Uterus (tissue), 4 donors: ENCODE results near the gene UPF3A. TPM values are rescaled to one million over a fixed set of nuclear protein-coding genes. Genes with fewer than 3 reads are reported as not detected.

Source experiments
- DNase-seq, 2 donors: peaks; one replicate each; pipeline ENCODE4 v3.0.0-alpha.2; 2019 to 2020
- H3K27ac ChIP-seq, 2 donors: fragments of 200-600 bp; sonication (generic); 1 replicate in 1 of 2; 2 replicates in 1 of 2; pipeline ENCODE4 v1.5.1; 2016 to 2018
- H3K27me3 ChIP-seq, 2 donors: fragments of 200-600 bp; sonication (generic); one replicate each; pipeline ENCODE4 v1.5.1; 2018 to 2019; ENCODE audit warnings: control low read depth in 1 of 2
- H3K36me3 ChIP-seq, 2 donors: fragments of 200-600 bp; sonication (generic); one replicate each; pipeline ENCODE4 v1.5.1; 2019; ENCODE audit warnings: control low read depth in 1 of 2
- H3K4me1 ChIP-seq, 2 donors: fragments of 200-600 bp; sonication (generic); one replicate each; pipeline ENCODE4 v1.5.1; 2018 to 2019; ENCODE audit warnings: control low read depth in 1 of 2
- H3K4me3 ChIP-seq, 2 donors: fragments of 200-600 bp; sonication (generic); 1 replicate in 1 of 2; 2 replicates in 1 of 2; pipeline ENCODE4 v1.5.1; 2018 to 2019; ENCODE audit warnings: mild to moderate bottlenecking in 1 of 2
- H3K9me3 ChIP-seq, 2 donors: fragments of 200-600 bp; sonication (generic); one replicate each; pipeline ENCODE4 v1.5.1; 2019; ENCODE audit warnings: control low read depth in 1 of 2
- POLR2A ChIP-seq, 2 donors: fragments of 450-650 bp; IDR thresholded peaks; one replicate each; pipeline ENCODE4 v1.6.1; 2016; ENCODE audit warnings: antibody characterized with exemption in 2 of 2, mild to moderate bottlenecking in 1 of 2, moderate library complexity in 1 of 2
- intact Hi-C: fragments of 100-400 bp; cut with DNase I; formaldehyde crosslinking; loops from one replicate; pipeline ENCODE4 v1.15.1; 2023; ENCODE audit warnings: low total_unique reads
- total RNA-seq, 4 donors: library from RNA; depleted of rRNA in 3 of 4; stranded (reverse); fragments of >200 nt in 3 of 4; gene quantifications; one replicate each; pipeline versions ENCODE4 v1.1.0 to v1.2.4, GENCODE V29; 2014 to 2023
- TF ChIP-seq, protein P1 (sequence below), 4 experiments: fragments of 200-600 bp in 2 of 4; fragments of 450-650 bp in 2 of 4; sonication (generic) in 2 of 4; IDR thresholded peaks; one replicate each; pipeline ENCODE4 v1.5.1; 2016 to 2019; ENCODE audit warnings: antibody characterized with exemption in 4 of 4, mild to moderate bottlenecking in 2 of 4, moderate library complexity in 1 of 4
- donor health status: DM: yes; HTN: yes; CAD: no.

Gene UPF3A
- total RNA-seq, 4 donors from 2014 or later, result 15.0 to 74.1 (median 34.9) TPM

DNA sequence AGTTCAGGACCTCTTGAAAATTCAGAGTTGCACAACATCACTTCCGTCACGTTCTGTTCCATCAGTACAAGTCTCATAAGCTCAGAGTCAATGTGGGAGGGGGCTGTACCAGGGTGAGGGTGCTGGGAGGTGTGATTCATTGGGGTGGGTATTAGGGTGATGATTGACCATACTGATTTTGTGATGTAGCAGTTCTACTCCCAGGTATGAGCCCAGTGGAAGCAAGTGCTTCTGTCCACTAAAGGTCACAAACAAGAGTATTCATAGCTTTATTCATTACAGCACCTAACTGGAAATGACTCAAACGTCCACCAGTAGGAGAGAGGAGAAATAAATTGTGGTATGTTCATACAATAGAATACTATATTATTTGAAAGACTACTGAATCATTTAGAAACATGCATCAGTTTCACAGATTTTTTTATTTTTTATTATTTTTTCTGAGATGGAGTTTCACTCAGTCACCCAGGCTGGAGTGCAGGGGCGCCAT is 12.1 kb upstream of the UPF3A start:
- Histone ChIP-seq H3K27ac (no peak overlapping the region), H3K4me3 (no peak overlapping the region), H3K9me3 (no peaks in the 10 kb centered on the region), H3K36me3 (no peaks in the 10 kb centered on the region), H3K27me3 (no peaks in the 10 kb centered on the region), H3K4me1 (no peaks in the 10 kb centered on the region)
- no peak for TF ChIP-seq POLR2A (IDR thresholded peaks at IDR 0.05)
- TF ChIP-seq, protein P1, sequence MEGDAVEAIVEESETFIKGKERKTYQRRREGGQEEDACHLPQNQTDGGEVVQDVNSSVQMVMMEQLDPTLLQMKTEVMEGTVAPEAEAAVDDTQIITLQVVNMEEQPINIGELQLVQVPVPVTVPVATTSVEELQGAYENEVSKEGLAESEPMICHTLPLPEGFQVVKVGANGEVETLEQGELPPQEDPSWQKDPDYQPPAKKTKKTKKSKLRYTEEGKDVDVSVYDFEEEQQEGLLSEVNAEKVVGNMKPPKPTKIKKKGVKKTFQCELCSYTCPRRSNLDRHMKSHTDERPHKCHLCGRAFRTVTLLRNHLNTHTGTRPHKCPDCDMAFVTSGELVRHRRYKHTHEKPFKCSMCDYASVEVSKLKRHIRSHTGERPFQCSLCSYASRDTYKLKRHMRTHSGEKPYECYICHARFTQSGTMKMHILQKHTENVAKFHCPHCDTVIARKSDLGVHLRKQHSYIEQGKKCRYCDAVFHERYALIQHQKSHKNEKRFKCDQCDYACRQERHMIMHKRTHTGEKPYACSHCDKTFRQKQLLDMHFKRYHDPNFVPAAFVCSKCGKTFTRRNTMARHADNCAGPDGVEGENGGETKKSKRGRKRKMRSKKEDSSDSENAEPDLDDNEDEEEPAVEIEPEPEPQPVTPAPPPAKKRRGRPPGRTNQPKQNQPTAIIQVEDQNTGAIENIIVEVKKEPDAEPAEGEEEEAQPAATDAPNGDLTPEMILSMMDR (IDR thresholded peaks at IDR 0.05), result no peak
- no peak for DNase-seq
- intact Hi-C loops, result no loop called here

DNA sequence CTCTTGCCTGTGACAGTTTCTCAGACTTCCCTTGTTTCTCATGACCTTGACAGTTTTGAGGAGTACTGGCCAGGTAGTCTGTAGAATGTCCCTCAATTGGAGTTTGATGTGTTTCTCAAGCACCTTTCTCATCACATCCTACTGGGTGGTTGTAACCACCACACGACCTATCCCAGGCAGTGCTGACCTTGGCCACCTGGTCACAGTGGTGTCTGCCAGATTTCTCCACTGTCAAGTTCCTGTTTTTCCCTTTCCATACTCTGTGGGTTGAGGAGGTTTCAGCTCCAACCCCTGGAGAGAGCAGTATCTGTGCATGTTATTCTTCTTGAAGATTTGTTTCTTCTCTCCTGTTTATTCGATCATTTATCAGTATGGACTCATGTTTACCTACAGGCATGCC is 8.4 kb upstream of the UPF3A start:
- TF ChIP-seq POLR2A (IDR thresholded peaks at IDR 0.05), result no peak
- TF ChIP-seq, protein P1 (IDR thresholded peaks at IDR 0.05), result no peak
- Histone ChIP-seq H3K9me3 (no peaks in the 10 kb centered on the region), H3K27ac (no peak overlapping the region), H3K27me3 (no peaks in the 10 kb centered on the region), H3K4me1 (no peaks in the 10 kb centered on the region), H3K4me3 (no peak overlapping the region), H3K36me3 (no peaks in the 10 kb centered on the region)
- no peak for DNase-seq
- intact Hi-C loops, result no loop called here

GRCh38 chr13:114275304-114275703 is 6.1 kb upstream of the UPF3A start:
- H3K36me3 ChIP-seq, result no peaks in the 10 kb centered on the region
- no peak for TF ChIP-seq POLR2A (IDR thresholded peaks at IDR 0.05)
- TF ChIP-seq, protein P1 (IDR thresholded peaks at IDR 0.05), result no peak
- H3K27ac ChIP-seq, result no peak overlapping the region
- H3K27me3 ChIP-seq, result no peaks in the 10 kb centered on the region
- intact Hi-C loops, result no loop called here
- H3K9me3 ChIP-seq, result no peaks in the 10 kb centered on the region
- H3K4me1 ChIP-seq, result no peaks in the 10 kb centered on the region
- no peak for DNase-seq
- H3K4me3 ChIP-seq, result no peak overlapping the region

DNA sequence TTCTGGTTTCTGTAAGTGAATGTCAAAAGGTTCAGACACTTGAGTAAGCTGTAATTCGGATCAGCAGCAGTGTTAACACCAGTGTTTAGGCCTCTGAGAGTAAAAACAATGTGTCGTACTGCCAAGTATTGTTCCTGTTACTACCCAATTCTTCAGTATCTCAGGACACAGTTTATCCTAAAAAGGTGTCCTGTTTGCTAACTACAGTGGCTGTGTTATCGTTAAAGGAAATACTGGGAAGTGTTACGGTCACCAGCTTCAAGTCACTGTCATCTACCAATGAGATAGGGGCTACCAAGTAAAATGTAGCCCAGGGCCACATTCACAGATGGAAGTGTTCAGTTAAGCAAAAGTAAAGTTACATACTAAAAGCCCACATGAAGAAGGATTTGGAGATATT is 2.3 kb upstream of the UPF3A start:
- no peaks in the 10 kb centered on the region for H3K36me3 ChIP-seq
- no peaks in the 10 kb centered on the region for H3K27me3 ChIP-seq
- H3K9me3 ChIP-seq, result no peaks in the 10 kb centered on the region
- H3K27ac ChIP-seq, result no peak overlapping the region
- no peak for DNase-seq
- H3K4me3 ChIP-seq, result no peak overlapping the region
- H3K4me1 ChIP-seq, result peaks cover 0 to 7% of the 10 kb centered on the region in 2 donors
- TF ChIP-seq POLR2A (IDR thresholded peaks at IDR 0.05), result no peak
- TF ChIP-seq, protein P1 (IDR thresholded peaks at IDR 0.05), result no peak
- intact Hi-C loops, result no loop called here

- no peaks in the 10 kb centered on the region for H3K9me3 ChIP-seq
- no peaks in the 10 kb centered on the region for H3K27me3 ChIP-seq
- no peak for TF ChIP-seq POLR2A (IDR thresholded peaks at IDR 0.05)
- peak overlapping the region; percentile 97 to 98 for H3K27ac ChIP-seq
- no peaks in the 10 kb centered on the region for H3K36me3 ChIP-seq
- no peak for DNase-seq
- H3K4me1 ChIP-seq, result peaks cover 0 to 7% of the 10 kb centered on the region in 2 donors
- H3K4me3 ChIP-seq, result no peak overlapping the region
- intact Hi-C loops, result no loop called here
Observed at GRCh38 chr13:114279758-114280355, 1.5 kb upstream of the UPF3A start.
